Lower leg skin (tissue), 4 donors: ENCODE data around the gene PARP11. TPM values are rescaled to one million over a fixed set of nuclear protein-coding genes. Genes with fewer than 3 reads are reported as not detected.

Experiments
- DNase-seq, 2 donors: peaks; one replicate each; pipeline ENCODE4 v3.0.0-alpha.2; 2019; ENCODE audit warnings: low spot score in 2 of 2
- H3K4me3 ChIP-seq: fragments of 200-600 bp; sonication (generic); 2 replicates; pipeline ENCODE4 v1.5.1; 2017; ENCODE audit warnings: mild to moderate bottlenecking, low read depth; ENCODE audit not compliant: poor library complexity, severe bottlenecking
- CTCF ChIP-seq, 3 donors: fragments of 450-650 bp; IDR thresholded peaks; one replicate each; pipeline ENCODE4 v1.5.1; 2016; ENCODE audit warnings: antibody characterized with exemption in 3 of 3, mild to moderate bottlenecking in 3 of 3, moderate library complexity in 2 of 3
- POLR2A ChIP-seq, 2 donors: fragments of 450-650 bp; IDR thresholded peaks; one replicate each; pipeline ENCODE4 v1.6.1; 2016 to 2017; ENCODE audit warnings: antibody characterized with exemption in 2 of 2, mild to moderate bottlenecking in 1 of 2, moderate library complexity in 1 of 2
- WGBS, 2 donors: methylation state at CpG; one replicate each; pipeline ENCODE4 v1.1.5; 2018; 5-methylcytosine and 5-hydroxymethylcytosine counted together
- intact Hi-C: fragments of 100-400 bp; cut with DNase I; formaldehyde crosslinking; loops from one replicate; pipeline ENCODE4 v1.15.0; 2023; ENCODE audit warnings: low total_unique reads
- total RNA-seq, 4 donors: library from RNA; depleted of rRNA; stranded (reverse); fragments of >200 nt; gene quantifications; one replicate each; pipeline ENCODE4 v1.1.0, GENCODE V29; 2016

Gene PARP11
- total RNA-seq, 4 donors from 2014 or later: 0.34 to 4.2 (median 2.0) TPM

GRCh38 chr12:3828888-3829287, 44.3 kb downstream of the PARP11 start:
- 98% methylated on average over 3 of the region's 3 CpGs for WGBS, 2 donors
- no peak for TF ChIP-seq CTCF (IDR thresholded peaks at IDR 0.05)
- no peak for TF ChIP-seq POLR2A (IDR thresholded peaks at IDR 0.05)

GRCh38 chr12:3827301-3828000, 45.7 kb downstream of the PARP11 start:
- intact Hi-C loops: no loop called here
- TF ChIP-seq CTCF (IDR thresholded peaks at IDR 0.05): no peak
- TF ChIP-seq POLR2A (IDR thresholded peaks at IDR 0.05): no peak
- no peak overlapping the region for H3K4me3 ChIP-seq
- 83 to 94% methylated on average over 3 of the region's 3 CpGs for WGBS, 2 donors
- no peak for DNase-seq

More at GRCh38 chr12:3828888-3829287, 44.3 kb downstream of the PARP11 start:
- intact Hi-C loops: no loop called here
- no peak for DNase-seq
- H3K4me3 ChIP-seq: no peak overlapping the region

- WGBS, 2 donors: 98 to 100% methylated on average over 1 of the region's 1 CpG
- intact Hi-C loops: no loop called here
- no peak for TF ChIP-seq CTCF (IDR thresholded peaks at IDR 0.05)
- TF ChIP-seq POLR2A (IDR thresholded peaks at IDR 0.05): no peak
- no peak for DNase-seq
- no peak overlapping the region for H3K4me3 ChIP-seq
Measured at GRCh38 chr12:3821441-3821840, 51.8 kb downstream of the PARP11 start.

- 88 to 98% methylated on average over 3 of the region's 3 CpGs for WGBS, 2 donors
- no peak overlapping the region for H3K4me3 ChIP-seq
- TF ChIP-seq POLR2A (IDR thresholded peaks at IDR 0.05): no peak
- TF ChIP-seq CTCF (IDR thresholded peaks at IDR 0.05): no peak
- intact Hi-C loops: no loop called here
- no peak for DNase-seq
Measured at GRCh38 chr12:3820122-3820521, 53.1 kb downstream of the PARP11 start.

GRCh38 chr12:3816266-3816665, 56.9 kb downstream of the PARP11 start:
- no peak for DNase-seq
- 94 to 97% methylated on average over 2 of the region's 2 CpGs for WGBS, 2 donors
- intact Hi-C loops: loop anchor here (10.0 kb wide), 1 partner anchor 1029 kb away; no protein-coding TSS in a partner anchor
- no peak for TF ChIP-seq POLR2A (IDR thresholded peaks at IDR 0.05)
- no peak for TF ChIP-seq CTCF (IDR thresholded peaks at IDR 0.05)
- H3K4me3 ChIP-seq: no peak overlapping the region
